ENCODE measurements around the gene CHADL. TPM values are rescaled to one million over a fixed set of nuclear protein-coding genes. Genes with fewer than 3 reads are reported as not detected.

The CHADL gene
- polyA plus RNA-seq, 1 of the 3 experiments (the other 2 are of a cell fraction) = 0.03 TPM

- POLR2A ChIA-PET = no interaction called here
- Histone ChIP-seq H3K9me3 (no peaks in the 10 kb centered on the region), H3K9me2 (no peaks in the 10 kb centered on the region), H3K79me2 (ENCODE audit: insufficient read depth) (no peaks in the 10 kb centered on the region), H4K20me1 (ENCODE audit: insufficient read depth) (no peaks in the 10 kb centered on the region), H3F3A (replicated peaks; ENCODE audit: insufficient read depth) (peaks cover 2% of the 10 kb centered on the region), H3K4me2 (no peak overlapping the region), H3K27ac (ENCODE audit: low read depth in 2 of 2, low read length in 1 of 2) (no peak overlapping the region), H3K4me3 (ENCODE audit: low read depth in 2 of 2, low read length in 1 of 2) (no peak overlapping the region), H2AFZ (ENCODE audit: low read depth) (no peak overlapping the region), H3K36me3 (replicated peaks in 1 of 2; ENCODE audit: control insufficient read depth in 1 of 2, insufficient read depth in 2 of 2, low read length in 1 of 2) (peaks cover 0 to under 1% of the 10 kb centered on the region in 2 experiments), H3K9ac (no peak overlapping the region), H3K4me1 (ENCODE audit: control insufficient read depth in 1 of 2, insufficient read depth in 2 of 2, low read depth in 1 of 2, low read length in 1 of 2) (no peaks in the 10 kb centered on the region), H3K27me3 (ENCODE audit: insufficient read depth) (no peaks in the 10 kb centered on the region)
- DNase-seq = no peak
- TF ChIP-seq TEAD4 (IDR thresholded peaks at IDR 0.05; ENCODE audit: borderline replicate concordance, insufficient read depth) (no peak), TCF12 (IDR thresholded peaks at IDR 0.05) (no peak), FOSL2 (IDR thresholded peaks at IDR 0.05; ENCODE audit: borderline replicate concordance, low read depth) (no peak), MEF2A (IDR thresholded peaks at IDR 0.05; ENCODE audit: borderline replicate concordance, low read depth) (no peak), SIN3A (IDR thresholded peaks at IDR 0.05; ENCODE audit: borderline replicate concordance, low read depth, low read length) (no peak), REST (IDR thresholded peaks at IDR 0.05; ENCODE audit: low read depth, low read length) (no peak), ZBTB33 (IDR thresholded peaks at IDR 0.05; ENCODE audit: borderline replicate concordance, low read depth) (no peak), RFX5 (IDR thresholded peaks at IDR 0.05; ENCODE audit: low read length) (no peak), EP300 (IDR thresholded peaks at IDR 0.05; ENCODE audit: borderline replicate concordance in 1 of 2, low read depth in 1 of 2, low read length in 1 of 2) (no peak), POLR2AphosphoS5 (IDR thresholded peaks at IDR 0.05; ENCODE audit: low read depth, low read length) (no peak), USF1 (IDR thresholded peaks at IDR 0.05; ENCODE audit: borderline replicate concordance, low read depth) (no peak), PBX3 (IDR thresholded peaks at IDR 0.05) (no peak), TAF1 (IDR thresholded peaks at IDR 0.05; ENCODE audit: borderline replicate concordance, low read depth, low read length) (no peak), RCOR1 (IDR thresholded peaks at IDR 0.05; ENCODE audit: low read length) (no peak), MXI1 (IDR thresholded peaks at IDR 0.05; ENCODE audit: low read depth, low read length) (no peak), ELF1 (IDR thresholded peaks at IDR 0.05) (no peak), FOXM1 (IDR thresholded peaks at IDR 0.05; ENCODE audit: low read depth) (no peak)
- WGBS (ENCODE audit: low lambda C conversion rate) = 71% methylated on average over 3 of the region's 3 CpGs
- CTCF ChIA-PET = no interaction called here
These were observed 56.1 kb downstream of the CHADL start for GRCh38 chr22:41184679-41185078.

Data from SK-N-SH (cell line).